Measurements from ENCODE around the gene NOTCH1.

DNA sequence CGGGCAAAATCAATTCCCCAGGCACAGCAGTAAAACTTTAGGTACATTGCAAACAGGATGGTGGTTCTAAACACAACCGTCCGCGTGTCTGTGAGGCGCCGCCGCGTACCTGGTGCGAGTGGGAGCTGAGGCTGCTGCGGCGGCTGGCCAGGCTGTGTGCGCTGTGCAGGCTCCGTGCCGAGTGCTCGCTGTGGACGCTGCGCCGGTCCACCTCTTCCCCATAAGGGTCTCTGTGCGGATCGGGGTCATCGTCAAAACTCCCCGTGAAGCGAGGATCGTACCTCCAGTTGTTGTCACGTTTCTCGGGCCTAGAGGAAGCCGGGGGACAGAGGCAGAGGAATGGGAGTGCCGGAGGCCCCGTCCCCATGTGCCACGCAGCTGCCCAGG is 79.7 kb downstream of the NOTCH1 start:
- TF ChIP-seq, protein P1, sequence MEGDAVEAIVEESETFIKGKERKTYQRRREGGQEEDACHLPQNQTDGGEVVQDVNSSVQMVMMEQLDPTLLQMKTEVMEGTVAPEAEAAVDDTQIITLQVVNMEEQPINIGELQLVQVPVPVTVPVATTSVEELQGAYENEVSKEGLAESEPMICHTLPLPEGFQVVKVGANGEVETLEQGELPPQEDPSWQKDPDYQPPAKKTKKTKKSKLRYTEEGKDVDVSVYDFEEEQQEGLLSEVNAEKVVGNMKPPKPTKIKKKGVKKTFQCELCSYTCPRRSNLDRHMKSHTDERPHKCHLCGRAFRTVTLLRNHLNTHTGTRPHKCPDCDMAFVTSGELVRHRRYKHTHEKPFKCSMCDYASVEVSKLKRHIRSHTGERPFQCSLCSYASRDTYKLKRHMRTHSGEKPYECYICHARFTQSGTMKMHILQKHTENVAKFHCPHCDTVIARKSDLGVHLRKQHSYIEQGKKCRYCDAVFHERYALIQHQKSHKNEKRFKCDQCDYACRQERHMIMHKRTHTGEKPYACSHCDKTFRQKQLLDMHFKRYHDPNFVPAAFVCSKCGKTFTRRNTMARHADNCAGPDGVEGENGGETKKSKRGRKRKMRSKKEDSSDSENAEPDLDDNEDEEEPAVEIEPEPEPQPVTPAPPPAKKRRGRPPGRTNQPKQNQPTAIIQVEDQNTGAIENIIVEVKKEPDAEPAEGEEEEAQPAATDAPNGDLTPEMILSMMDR (IDR thresholded peaks at IDR 0.05) = no peak
- TF ChIP-seq POLR2A (IDR thresholded peaks at IDR 0.05) = no peak

Measured in Peyer's patch (tissue), 4 donors.